ENCODE data around the gene DIABLO. TPM values are rescaled to one million over a fixed set of nuclear protein-coding genes. Genes with fewer than 3 reads are reported as not detected.

DIABLO gene
- total RNA-seq, 2 donors from 2014 or later = 77.5 to 81.0 TPM

DNA sequence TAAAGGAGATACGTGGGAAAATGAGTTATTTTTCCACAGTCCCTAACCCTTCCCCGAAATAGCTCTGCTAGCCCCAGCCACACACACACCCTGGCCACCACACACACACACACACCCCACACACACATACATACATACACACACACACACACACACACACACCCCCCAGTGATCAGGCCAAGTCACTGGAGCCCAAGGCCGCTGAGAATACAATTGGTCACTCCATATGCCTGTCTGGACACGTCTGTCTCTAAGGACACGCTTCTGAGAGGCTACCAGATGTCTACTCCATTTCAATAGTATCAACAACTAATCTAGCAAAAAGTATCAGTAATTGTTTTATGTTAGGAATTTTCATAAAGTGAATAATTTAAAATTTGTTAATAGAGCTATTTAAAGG is 13.0 kb upstream of the DIABLO start:
- no peaks in the 10 kb centered on the region for H3K4me1 ChIP-seq (ENCODE audit: control insufficient read depth, insufficient read depth, low read length)
- no peak overlapping the region for H3K9ac ChIP-seq (ENCODE audit: extremely low read depth, low read length, poor library complexity, severe bottlenecking)
- H3K9me3 Mint-ChIP-seq = no peaks in the 10 kb centered on the region
- no peaks in the 10 kb centered on the region for H3K27me3 ChIP-seq (ENCODE audit: control insufficient read depth, insufficient read depth, low read length, poor library complexity, severe bottlenecking)
- no peaks in the 10 kb centered on the region for H3K4me1 Mint-ChIP-seq
- H3K36me3 ChIP-seq (ENCODE audit: control insufficient read depth, insufficient read depth, low read length) = peaks cover 67% of the 10 kb centered on the region
- no peaks in the 10 kb centered on the region for H3K27me3 Mint-ChIP-seq (ENCODE audit: insufficient read depth)
- DNase-seq = no peak
- H3K9me3 ChIP-seq (ENCODE audit: control insufficient read depth, low read length) = no peaks in the 10 kb centered on the region
- no peak overlapping the region for H3K4me3 ChIP-seq (ENCODE audit: low read length)
- WGBS, 2 experiments (ENCODE audit: insufficient coverage in 1 of 2, insufficient read length in 1 of 2) = 94 to 100% methylated on average over 1 to 5 of the region's 5 CpGs
- peaks cover 61% of the 10 kb centered on the region for H3K36me3 Mint-ChIP-seq (ENCODE audit: low read depth)
- TF ChIP-seq, protein P1, sequence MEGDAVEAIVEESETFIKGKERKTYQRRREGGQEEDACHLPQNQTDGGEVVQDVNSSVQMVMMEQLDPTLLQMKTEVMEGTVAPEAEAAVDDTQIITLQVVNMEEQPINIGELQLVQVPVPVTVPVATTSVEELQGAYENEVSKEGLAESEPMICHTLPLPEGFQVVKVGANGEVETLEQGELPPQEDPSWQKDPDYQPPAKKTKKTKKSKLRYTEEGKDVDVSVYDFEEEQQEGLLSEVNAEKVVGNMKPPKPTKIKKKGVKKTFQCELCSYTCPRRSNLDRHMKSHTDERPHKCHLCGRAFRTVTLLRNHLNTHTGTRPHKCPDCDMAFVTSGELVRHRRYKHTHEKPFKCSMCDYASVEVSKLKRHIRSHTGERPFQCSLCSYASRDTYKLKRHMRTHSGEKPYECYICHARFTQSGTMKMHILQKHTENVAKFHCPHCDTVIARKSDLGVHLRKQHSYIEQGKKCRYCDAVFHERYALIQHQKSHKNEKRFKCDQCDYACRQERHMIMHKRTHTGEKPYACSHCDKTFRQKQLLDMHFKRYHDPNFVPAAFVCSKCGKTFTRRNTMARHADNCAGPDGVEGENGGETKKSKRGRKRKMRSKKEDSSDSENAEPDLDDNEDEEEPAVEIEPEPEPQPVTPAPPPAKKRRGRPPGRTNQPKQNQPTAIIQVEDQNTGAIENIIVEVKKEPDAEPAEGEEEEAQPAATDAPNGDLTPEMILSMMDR (conservative IDR thresholded peaks at IDR 0.05) = no peak
- no peak overlapping the region for H3K27ac ChIP-seq (ENCODE audit: low read depth, low read length)
- no peak overlapping the region for H3K4me3 Mint-ChIP-seq
- no peak overlapping the region for H3K27ac Mint-ChIP-seq

DNA sequence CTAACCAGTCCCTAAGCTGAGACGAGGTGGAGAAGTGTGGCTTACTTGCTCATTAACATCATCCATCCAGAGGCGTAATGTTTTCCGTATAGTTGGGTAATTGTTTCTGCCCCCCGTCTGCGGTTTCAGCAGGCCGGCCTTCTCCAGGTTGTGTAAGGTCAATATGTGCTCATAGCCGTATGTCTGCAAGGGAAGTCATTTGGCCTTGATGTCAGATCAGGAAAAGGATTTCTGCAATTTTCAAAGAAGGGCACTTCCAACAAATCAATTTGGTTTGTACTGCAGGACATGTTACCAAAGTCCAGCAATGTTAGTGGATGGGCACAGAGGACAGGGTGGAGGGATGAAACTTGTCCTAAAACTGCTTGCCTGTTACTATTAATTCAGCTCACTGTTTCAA is 9.9 kb upstream of the DIABLO start:
- no peak overlapping the region for H3K9ac ChIP-seq (ENCODE audit: extremely low read depth, low read length, poor library complexity, severe bottlenecking)
- no peak overlapping the region for H3K27ac ChIP-seq (ENCODE audit: low read depth, low read length)
- no peaks in the 10 kb centered on the region for H3K9me3 ChIP-seq (ENCODE audit: control insufficient read depth, low read length)
- no peak overlapping the region for H3K4me3 ChIP-seq (ENCODE audit: low read length)
- no peaks in the 10 kb centered on the region for H3K4me1 ChIP-seq (ENCODE audit: control insufficient read depth, insufficient read depth, low read length)
- H3K9me3 Mint-ChIP-seq = no peaks in the 10 kb centered on the region
- no peaks in the 10 kb centered on the region for H3K27me3 ChIP-seq (ENCODE audit: control insufficient read depth, insufficient read depth, low read length, poor library complexity, severe bottlenecking)
- WGBS, 2 experiments (ENCODE audit: insufficient coverage in 1 of 2, insufficient read length in 1 of 2) = 89 to 96% methylated on average over 7 of the region's 7 CpGs
- peaks cover 77% of the 10 kb centered on the region for H3K36me3 ChIP-seq (ENCODE audit: control insufficient read depth, insufficient read depth, low read length)
- no peaks in the 10 kb centered on the region for H3K27me3 Mint-ChIP-seq (ENCODE audit: insufficient read depth)
- no peak overlapping the region for H3K27ac Mint-ChIP-seq
- TF ChIP-seq, protein P1 (conservative IDR thresholded peaks at IDR 0.05) = no peak
- H3K36me3 Mint-ChIP-seq (ENCODE audit: low read depth) = peaks cover 61% of the 10 kb centered on the region
- no peaks in the 10 kb centered on the region for H3K4me1 Mint-ChIP-seq
- DNase-seq = no peak
- H3K4me3 Mint-ChIP-seq = no peak overlapping the region

DNA sequence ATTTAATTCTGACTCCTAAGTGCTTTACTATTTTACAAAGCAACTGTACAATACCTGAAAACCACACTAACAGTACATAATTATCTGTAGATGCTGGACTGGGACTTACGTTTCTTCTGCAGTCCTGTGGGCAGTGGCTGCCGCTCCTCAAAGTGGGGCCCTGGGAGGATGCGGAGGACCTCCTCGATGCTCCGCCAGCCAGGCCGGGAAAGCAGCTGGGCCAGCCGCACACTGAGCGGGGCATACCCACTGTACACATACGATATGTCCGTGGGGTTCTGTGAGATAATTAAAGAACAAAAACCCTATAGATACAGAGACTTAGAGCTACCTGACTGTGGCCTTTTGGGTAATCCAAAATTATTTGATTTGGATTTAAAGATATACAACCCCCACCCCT is 6.8 kb upstream of the DIABLO start:
- Histone ChIP-seq H3K36me3 (ENCODE audit: control insufficient read depth, insufficient read depth, low read length) (peaks cover 59% of the 10 kb centered on the region), H3K4me1 (ENCODE audit: control insufficient read depth, insufficient read depth, low read length) (no peaks in the 10 kb centered on the region), H3K9me3 (ENCODE audit: control insufficient read depth, low read length) (no peaks in the 10 kb centered on the region), H3K4me3 (ENCODE audit: low read length) (no peak overlapping the region), H3K9ac (ENCODE audit: extremely low read depth, low read length, poor library complexity, severe bottlenecking) (no peak overlapping the region), H3K27me3 (ENCODE audit: control insufficient read depth, insufficient read depth, low read length, poor library complexity, severe bottlenecking) (no peaks in the 10 kb centered on the region), H3K27ac (ENCODE audit: low read depth, low read length) (no peak overlapping the region)
- Mint-ChIP-seq H3K4me1 (no peaks in the 10 kb centered on the region), H3K4me3 (no peak overlapping the region), H3K36me3 (ENCODE audit: low read depth) (peaks cover 43% of the 10 kb centered on the region), H3K9me3 (no peaks in the 10 kb centered on the region), H3K27me3 (ENCODE audit: insufficient read depth) (no peaks in the 10 kb centered on the region), H3K27ac (no peak overlapping the region)
- DNase-seq = no peak
- WGBS, 2 experiments (ENCODE audit: insufficient coverage in 1 of 2, insufficient read length in 1 of 2) = 96 to 98% methylated on average over 3 to 10 of the region's 10 CpGs
- TF ChIP-seq, protein P1 (conservative IDR thresholded peaks at IDR 0.05) = no peak

All from endodermal cell (in vitro differentiated cells).